Measurements from ENCODE around the gene SCARF2. TPM values are rescaled to one million over a fixed set of nuclear protein-coding genes. Genes with fewer than 3 reads are reported as not detected.

SCARF2 gene
- total RNA-seq, 1 experiment from 2014 or later = 10.8 TPM

DNA sequence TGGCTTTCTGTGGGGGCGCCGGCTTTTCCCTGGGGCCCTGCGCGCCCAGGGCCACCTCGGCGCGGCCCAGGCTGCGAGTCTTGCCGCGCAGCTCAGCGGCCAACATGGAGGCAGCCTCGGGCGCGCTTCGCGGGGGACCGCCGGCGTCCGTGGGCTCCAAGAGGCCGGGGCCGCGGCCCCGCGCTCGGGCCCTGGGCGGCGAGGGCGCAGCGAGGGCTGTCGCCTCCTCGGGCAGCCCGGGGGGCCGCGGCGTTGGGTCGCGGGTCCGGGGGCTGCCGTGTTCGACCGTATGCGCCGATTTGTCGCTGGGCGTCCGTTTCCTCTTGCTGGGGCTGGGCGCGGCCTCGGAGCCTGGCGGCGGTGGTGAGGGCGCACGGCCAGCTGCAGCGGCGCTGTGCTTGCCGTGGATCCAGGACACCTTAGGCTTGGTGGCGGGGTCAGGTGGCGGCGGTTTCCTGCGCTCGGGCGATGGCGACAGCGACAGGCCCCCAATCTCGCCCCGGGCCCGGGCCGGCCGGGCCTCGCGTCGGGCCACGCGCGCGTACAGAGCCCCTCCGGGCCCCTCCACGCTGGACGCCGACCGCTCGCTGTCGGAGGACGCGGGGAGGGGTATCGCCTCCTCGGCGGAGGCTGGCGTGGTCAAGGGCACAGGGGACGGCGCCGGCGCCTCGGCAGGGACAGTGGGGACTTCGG, 11.9 kb downstream of the SCARF2 start:
- H2AFZ ChIP-seq (ENCODE audit: low read length) = no peak overlapping the region
- H3K9me3 Mint-ChIP-seq = no peaks in the 10 kb centered on the region
- no peak overlapping the region for H4K5ac ChIP-seq (ENCODE audit: insufficient read length, low read depth, low read length)
- H3K9me3 ChIP-seq (ENCODE audit: control insufficient read depth, low read depth, low read length) = no peaks in the 10 kb centered on the region
- no peak overlapping the region for H3K14ac ChIP-seq (ENCODE audit: insufficient read depth, low read length)
- no peak overlapping the region for H3K4ac ChIP-seq (ENCODE audit: low read depth, low read length)
- no peak overlapping the region for H4K91ac ChIP-seq (ENCODE audit: insufficient read length, low read depth, low read length)
- no peak overlapping the region for H3K27ac ChIP-seq (ENCODE audit: insufficient read length, low read depth, low read length)
- H3K27ac Mint-ChIP-seq = no peak overlapping the region
- no peak overlapping the region for H3K9ac ChIP-seq (ENCODE audit: extremely low read depth, insufficient read length, low read length)
- H2AK5ac ChIP-seq (ENCODE audit: insufficient read length, low read length) = no peak overlapping the region
- H3K4me1 Mint-ChIP-seq = peaks cover 11 to 12% of the 10 kb centered on the region in 2 experiments
- no peak overlapping the region for H4K8ac ChIP-seq (replicated peaks; ENCODE audit: insufficient read length, low read depth, low read length)
- no peak for TF ChIP-seq CTCF (conservative IDR thresholded peaks at IDR 0.05)
- H3K79me2 ChIP-seq (ENCODE audit: insufficient read depth, low read length) = no peaks in the 10 kb centered on the region
- no peak overlapping the region for H3T11ph ChIP-seq (ENCODE audit: low read length)
- no peak overlapping the region for H3K23ac ChIP-seq (ENCODE audit: insufficient read length, low read depth, low read length)
- H3K36me3 Mint-ChIP-seq (ENCODE audit: insufficient read depth in 1 of 3, low read depth in 3 of 3) = peaks cover 0 to 22% (median 6%) of the 10 kb centered on the region in 3 experiments; a peak in 3 of 7 replicates
- no peaks in the 10 kb centered on the region for H3K79me1 ChIP-seq (ENCODE audit: insufficient read depth, low read depth, low read length, poor library complexity, severe bottlenecking)
- no peak overlapping the region for H2BK12ac ChIP-seq (ENCODE audit: insufficient read length, low read depth, low read length)
- no peak overlapping the region for H3K18ac ChIP-seq (ENCODE audit: insufficient read length, low read depth, low read length)
- no peak overlapping the region for H2BK5ac ChIP-seq (ENCODE audit: insufficient read length, low read length)
- peaks cover 3% of the 10 kb centered on the region for H4K20me1 ChIP-seq (ENCODE audit: control insufficient read depth, insufficient read depth, insufficient read length)
- peaks cover 2% of the 10 kb centered on the region for H3K23me2 ChIP-seq (ENCODE audit: insufficient read length, low read depth, low read length, poor library complexity, severe bottlenecking)
- no peak overlapping the region for H2BK120ac ChIP-seq (ENCODE audit: low read depth, low read length, poor library complexity, severe bottlenecking)
- no peak overlapping the region for H2BK20ac ChIP-seq (ENCODE audit: low read depth, low read length, poor library complexity, severe bottlenecking)
- DNase-seq = peak; percentile 31
- H3K27me3 Mint-ChIP-seq (ENCODE audit: low read depth) = peaks cover 22% of the 10 kb centered on the region
- no peak overlapping the region for H3K56ac ChIP-seq (ENCODE audit: insufficient read length, low read depth, low read length)
- H3K4me1 ChIP-seq (ENCODE audit: insufficient read depth, low read length) = no peaks in the 10 kb centered on the region
- H2BK15ac ChIP-seq (ENCODE audit: low read depth, low read length) = no peak overlapping the region
- no peak overlapping the region for H3K4me3 Mint-ChIP-seq
- no peaks in the 10 kb centered on the region; the same call in 1 of the 2 replicates for H3K27me3 ChIP-seq (ENCODE audit: insufficient read depth, low read length)
- WGBS (ENCODE audit: extremely low coverage, insufficient read length, low lambda C conversion rate) = no CpG with 5 or more reads among the region's 96 CpGs
- no peak overlapping the region for H3K4me2 ChIP-seq (ENCODE audit: insufficient read depth, insufficient read length, low read length)
